HG03520 (cell line): Measurements from ENCODE around the gene TRERF1.

ENCODE experiments used
- ATAC-seq: cut with Tn5 transposase; IDR thresholded peaks from one replicate; pipeline ENCODE4 v1.9.1; 2021; ENCODE audit warnings: mild to moderate bottlenecking, moderate library complexity; ENCODE audit not compliant: unreplicated experiment

TRERF1 gene

DNA sequence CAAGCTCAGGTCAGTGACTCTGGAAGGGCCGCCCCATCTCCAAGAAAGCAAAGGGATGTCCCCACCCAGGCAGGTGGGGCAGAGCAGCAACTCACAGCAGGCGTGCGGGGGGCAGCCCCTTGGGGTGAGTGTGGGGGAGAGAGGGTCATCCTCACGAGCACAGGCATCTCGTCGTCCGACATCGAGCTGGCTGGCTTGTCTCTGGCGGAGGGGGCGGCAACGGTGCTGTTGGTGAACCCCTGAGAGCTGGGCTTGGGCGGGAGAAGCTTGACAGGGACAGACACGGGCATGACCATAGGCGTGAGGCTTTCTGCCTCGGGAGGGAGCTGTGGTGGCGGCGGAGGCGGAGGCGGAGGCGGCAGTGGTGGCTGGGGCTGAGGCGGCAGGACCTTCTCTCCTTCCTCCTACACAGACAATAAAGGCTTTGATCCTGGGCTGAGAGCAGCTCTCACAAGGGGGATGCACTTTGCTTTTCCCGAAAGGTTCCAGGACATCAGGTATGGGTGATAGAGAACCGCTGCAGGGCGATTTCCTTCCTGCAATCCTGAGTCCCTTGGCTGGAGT is 188.5 kb downstream of the TRERF1 start:
- ATAC-seq: no peak

DNA sequence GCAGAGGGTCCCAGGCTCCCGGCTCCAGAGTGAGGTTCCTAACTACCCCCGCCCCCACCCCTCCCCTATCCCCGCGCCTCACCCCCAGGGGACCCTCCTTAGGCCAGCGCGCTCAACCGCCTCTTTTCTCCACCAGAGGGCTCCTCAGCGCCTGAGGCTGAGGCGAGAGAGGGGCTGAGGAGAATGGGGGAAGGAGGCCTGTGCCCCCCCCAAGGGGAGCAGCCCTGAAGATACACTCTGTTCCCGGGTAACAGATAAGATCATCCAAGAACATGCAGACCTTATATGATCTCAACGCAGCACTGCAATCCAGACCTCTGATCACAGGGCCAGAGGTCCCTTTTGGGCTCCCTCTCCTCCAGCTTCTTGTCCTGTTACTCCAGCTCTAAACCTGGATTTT is 190.8 kb downstream of the TRERF1 start:
- no peak for ATAC-seq

- no peak for ATAC-seq
These were observed 191.3 kb downstream of the TRERF1 start for GRCh38 chr6:42260396-42260888.

DNA sequence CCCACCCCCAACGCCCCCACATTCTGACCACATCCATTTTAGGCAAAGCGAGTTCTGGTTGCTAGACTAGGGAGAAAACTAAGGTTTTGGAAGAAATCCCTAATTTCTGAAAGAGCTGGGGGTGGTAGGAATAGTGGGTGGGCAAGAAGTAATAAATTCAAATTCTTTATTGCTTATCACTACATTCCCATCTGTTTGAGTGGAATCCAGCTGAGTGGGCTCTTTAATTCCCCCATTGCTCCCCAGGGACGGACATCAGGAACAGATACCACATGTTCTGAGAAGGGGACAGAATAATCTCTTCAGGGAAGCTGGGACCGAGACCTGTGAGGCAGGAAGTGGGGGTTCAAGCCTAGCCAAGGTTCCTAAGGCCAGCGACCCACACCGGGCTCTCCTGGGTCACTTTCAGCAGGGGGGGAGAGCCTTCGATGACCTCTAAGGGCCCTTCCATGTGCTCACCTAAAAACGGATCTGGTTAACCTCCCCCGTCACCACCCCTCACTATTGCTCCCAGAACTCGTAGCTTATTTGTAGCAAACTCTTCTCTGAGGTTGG is 191.8 kb downstream of the TRERF1 start:
- ATAC-seq: no peak

DNA sequence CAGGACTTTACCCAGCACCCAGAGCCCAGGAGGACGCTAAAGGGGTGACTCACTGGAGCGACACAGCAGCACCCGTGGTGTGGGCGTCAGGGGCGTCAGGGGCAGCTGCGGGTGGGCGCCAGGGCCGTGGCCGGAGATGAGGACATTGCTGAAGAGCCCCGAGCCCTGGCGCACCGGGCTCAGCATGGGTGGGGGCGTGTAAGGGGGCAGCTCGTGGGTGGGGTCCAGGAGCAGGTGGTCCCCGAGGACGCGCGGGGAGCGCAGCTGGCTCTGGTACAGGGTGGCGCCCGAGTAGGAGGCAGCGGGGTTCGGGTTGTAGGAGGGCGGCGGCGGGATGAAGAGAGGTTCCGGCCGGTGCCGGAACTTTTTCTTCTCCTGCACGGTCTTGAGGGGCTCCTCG is 192.4 kb downstream of the TRERF1 start:
- no peak for ATAC-seq

DNA sequence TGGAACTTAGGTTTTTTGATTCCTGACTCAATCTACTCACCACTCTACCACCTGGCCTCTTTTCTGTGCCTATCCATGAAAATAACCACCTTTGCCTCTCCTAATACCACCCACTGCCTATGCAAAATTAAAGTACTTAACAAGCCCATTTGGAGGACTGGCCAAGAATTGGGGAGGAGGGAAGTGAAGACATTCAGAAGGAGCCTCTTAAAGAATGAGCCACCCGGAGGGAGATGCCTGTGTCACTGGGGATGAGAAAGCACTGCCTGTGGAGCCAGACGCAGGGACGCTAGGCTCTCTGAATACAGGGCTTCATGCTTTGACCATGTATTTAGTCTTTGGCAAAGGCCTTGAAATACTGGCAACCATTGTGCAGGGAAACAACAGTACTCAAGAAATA is 194.1 kb downstream of the TRERF1 start:
- no peak for ATAC-seq

- ATAC-seq: no peak
These were observed 194.7 kb downstream of the TRERF1 start for GRCh38 chr6:42257063-42257462.

DNA sequence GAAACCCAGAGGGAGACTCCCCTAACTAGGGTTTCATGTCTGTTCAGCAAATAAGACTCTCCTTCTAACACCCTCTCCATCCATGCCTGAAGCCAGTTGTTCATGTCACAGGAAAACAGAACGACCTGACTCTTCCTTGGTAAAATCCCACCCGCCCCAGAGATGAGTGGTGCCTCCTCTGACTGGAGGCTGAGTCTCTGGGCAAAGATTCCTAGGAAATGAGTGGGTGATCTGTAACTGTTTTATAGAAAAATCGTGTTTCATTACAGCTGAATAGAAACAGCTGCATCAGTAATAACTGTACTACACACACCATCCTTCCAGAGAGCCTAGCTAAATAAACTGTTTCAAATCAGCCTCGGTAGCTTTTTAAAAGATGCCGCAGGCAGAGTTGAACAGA is 196.7 kb downstream of the TRERF1 start:
- ATAC-seq: no peak

GRCh38 chr6:42254505-42254904 is 197.2 kb downstream of the TRERF1 start:
- no peak for ATAC-seq

DNA sequence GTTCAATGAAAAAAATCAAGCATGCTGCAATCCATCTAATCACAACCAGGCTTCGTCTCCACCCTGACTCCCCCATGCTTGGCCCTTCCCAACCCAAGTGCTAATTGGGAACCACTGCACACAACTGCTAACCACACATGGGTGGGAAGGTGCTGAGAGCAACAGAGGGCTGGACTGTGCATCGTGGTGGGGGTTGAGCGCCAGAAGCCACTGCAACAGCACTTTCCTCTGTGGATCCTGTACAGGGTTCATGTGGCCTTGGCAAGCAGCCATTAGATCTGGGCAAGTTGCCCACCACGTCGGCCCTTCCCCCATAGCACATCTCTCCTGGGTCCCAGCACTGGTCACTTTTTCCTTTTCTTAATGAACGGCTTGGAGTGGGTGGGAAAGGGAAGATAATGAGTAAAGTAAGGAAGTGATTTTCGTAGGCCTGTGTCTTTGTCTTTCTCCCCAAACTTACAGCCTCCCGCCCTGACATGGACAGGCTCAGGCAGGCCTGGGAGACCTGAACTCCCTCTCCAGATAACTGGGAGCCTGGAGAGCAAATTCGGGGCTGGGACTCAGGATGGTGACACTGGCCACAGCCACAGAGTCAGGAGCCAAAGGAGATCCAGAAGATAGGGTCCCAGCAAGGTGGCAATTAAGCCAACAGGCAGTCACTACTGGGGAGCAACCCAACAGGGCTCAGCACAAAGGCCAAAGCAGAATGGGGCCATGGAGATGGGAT is 199.7 kb downstream of the TRERF1 start:
- ATAC-seq: no peak

- ATAC-seq: no peak
These were observed 200.2 kb downstream of the TRERF1 start for GRCh38 chr6:42251500-42251899.

GRCh38 chr6:42250274-42250931 is 201.3 kb downstream of the TRERF1 start:
- no peak for ATAC-seq

DNA sequence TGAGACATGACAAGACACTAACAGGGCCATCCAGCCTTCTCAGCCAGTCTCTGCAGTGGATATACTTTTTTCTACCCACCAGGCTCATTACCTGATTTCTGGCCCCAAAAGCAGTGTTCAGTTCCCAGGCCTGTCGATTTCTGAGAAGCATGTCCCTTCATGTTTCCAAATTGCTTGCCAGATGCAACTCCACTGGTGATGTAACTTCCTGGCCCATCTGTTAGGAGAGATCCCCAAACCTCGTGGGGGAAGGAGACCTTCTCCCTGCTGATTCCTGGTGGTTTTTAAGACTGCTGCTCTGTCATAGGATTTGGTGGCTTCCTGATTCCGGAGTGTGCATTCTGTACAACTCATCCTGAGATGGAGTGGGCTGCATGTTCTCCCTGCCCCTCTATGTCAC is 202.4 kb downstream of the TRERF1 start:
- ATAC-seq: no peak

DNA sequence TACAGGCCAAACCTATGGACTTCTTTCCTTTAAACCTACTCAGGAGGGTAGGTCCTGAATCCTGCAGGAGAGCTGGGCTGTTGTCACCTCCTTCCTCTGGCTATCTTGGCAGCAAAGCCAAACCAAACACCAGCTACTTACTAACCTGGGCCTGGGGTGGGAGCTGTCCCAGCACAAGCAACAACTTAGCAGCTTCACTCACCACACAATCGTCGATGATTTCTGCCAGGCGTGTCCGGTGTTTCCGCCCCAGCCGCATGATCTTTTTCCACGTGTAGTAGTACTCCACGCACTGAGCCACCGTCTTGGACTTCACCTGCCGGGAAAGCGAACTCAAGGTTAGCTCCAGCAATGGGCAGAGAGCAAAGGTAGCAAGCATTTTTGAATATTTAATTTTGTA is 208.7 kb downstream of the TRERF1 start:
- no peak for ATAC-seq

GRCh38 chr6:42241915-42242314 is 209.8 kb downstream of the TRERF1 start:
- ATAC-seq: no peak

DNA sequence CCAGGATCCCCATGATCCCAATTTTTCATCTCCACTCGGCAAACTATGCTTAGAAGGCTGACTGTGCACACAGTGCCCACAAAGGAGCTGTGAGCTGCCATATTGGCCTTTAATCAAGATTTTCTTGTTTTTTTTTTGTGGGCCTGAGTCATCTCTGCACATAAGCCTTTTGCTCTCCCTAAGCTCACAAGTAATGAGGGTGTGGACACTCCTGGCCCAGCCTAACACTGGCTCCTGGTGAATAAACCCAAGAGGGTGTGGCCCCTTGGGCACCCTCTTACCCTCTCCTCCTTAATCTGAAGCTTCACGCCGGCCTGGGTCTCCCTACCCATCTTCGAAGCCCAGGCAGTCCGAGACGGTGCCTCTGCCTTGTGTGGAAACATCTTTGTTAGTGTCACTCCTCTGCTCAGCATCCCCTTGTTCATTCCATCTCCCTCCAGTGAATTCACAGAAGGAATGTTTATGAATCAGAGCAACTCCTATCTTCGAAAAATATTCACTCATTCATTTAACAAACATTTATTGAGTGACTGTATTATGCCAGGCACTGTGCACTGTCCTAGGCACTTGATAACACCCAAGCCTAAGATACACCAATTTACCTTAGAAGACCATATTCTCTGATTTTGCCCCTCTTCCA is 211.9 kb downstream of the TRERF1 start:
- ATAC-seq: no peak

GRCh38 chr6:42239333-42239732 is 212.4 kb downstream of the TRERF1 start:
- no peak for ATAC-seq

- ATAC-seq: no peak
These were observed 213.9 kb downstream of the TRERF1 start for GRCh38 chr6:42237857-42238256.

- ATAC-seq: no peak
These were observed 214.8 kb downstream of the TRERF1 start for GRCh38 chr6:42236682-42237473.

DNA sequence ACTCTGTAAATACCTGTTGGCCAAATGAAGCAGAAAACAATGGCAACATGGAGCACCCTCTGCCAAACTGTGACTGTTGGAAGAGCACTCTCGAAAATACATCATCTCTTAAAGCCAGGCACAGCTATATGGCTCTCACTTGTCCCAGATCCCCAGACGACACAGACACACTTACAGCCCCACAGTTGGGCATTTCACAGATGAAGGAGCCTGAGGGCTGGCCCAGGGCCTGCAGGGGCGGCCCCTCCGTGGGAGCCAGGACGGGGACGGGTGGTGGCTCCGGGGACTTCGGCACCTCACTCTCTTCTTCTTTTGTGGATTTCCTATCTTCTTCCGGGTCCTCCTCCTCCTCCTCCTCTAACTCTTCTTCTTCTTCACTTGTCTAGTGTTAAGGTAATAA is 215.7 kb downstream of the TRERF1 start:
- ATAC-seq: no peak

DNA sequence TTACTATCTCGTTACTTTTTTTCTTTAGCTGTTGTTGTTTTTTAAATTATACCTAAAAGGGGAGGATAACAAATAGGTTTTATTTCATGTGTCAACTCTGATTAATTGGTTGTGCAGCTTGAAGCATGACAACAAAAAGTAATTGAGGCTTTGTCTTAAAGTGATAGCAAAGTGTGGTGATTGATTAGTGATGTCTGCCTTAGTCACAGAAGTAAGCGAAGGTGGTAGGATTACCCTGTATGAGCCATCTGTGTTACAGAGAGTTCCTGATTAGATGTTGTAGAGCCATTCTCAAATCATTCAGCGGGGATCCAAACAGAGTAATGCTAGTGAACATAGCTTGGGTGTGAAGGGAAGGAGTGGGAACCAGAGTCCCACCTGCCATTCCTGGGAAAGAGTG is 219.7 kb downstream of the TRERF1 start:
- no peak for ATAC-seq
